HG03066 (cell line): ENCODE measurements around the gene INSYN2B.

Source experiments
- ATAC-seq: cut with Tn5 transposase; IDR thresholded peaks from one replicate; pipeline ENCODE4 v1.9.1; 2021; ENCODE audit warnings: low read depth; ENCODE audit not compliant: unreplicated experiment

The INSYN2B gene

DNA sequence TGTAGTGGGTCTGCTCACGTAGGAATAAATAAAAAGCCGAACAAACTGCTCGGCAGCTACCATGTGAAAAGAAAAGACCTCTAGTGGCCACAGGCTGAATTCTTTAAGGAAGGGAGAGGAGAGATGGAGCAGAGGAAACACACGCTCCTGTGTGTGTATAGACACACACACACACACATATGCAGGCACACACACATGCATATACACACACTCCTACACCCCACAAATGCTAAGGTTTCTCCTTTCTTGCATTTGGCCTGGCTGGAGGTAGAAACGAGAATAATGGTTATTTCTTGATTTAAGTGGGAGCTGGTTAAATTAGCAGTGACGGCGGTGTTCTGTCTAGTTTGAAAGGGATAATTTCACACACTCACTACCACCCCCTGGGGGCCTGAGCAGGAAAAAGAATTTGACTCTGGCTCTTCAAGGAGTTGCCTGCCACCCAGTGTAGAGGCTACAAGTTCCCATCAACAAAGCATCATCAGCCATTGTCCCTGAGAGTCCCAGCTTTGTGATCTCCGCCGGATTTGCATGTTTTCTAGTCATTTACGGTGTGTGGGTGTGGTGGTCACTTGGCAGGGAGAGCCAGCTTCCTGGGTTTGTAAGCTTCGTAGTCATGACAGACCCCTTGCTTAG, at the start of gene INSYN2B:
TSS of gene INSYN2B (minus strand) at position 78 of the 636 bp plus-strand sequence. CDS start 96,597 bp downstream, outside the sequence.
- ATAC-seq: no peak

GRCh38 chr5:170028124-170028523, 47.8 kb upstream of the INSYN2B start:
- ATAC-seq: no peak

GRCh38 chr5:170025853-170026252, 45.6 kb upstream of the INSYN2B start:
- ATAC-seq: no peak

GRCh38 chr5:170021506-170021905, 41.2 kb upstream of the INSYN2B start:
- no peak for ATAC-seq

GRCh38 chr5:170020423-170020822, 40.1 kb upstream of the INSYN2B start:
- ATAC-seq: no peak

GRCh38 chr5:170012622-170013021, 32.3 kb upstream of the INSYN2B start:
- no peak for ATAC-seq

DNA sequence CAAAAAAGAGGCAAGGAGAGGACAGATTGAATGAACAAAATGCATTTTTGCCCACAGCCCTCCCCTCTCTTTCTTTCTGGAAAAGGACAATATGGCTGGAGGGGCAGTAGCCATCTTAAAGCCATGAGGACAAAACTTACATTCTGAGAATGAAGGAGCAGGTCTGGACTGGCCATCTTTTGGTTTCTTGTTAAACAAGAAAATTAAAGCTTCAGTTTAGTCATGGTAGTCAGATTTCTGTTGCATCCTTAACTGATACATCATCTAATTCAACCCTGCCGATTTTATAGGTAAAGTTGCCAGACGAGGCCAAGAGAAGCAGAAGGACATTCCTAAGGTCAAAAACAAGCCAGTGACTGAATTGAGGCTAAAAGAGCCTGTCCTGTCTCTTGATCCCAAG, 31.5 kb upstream of the INSYN2B start:
- ATAC-seq: no peak

DNA sequence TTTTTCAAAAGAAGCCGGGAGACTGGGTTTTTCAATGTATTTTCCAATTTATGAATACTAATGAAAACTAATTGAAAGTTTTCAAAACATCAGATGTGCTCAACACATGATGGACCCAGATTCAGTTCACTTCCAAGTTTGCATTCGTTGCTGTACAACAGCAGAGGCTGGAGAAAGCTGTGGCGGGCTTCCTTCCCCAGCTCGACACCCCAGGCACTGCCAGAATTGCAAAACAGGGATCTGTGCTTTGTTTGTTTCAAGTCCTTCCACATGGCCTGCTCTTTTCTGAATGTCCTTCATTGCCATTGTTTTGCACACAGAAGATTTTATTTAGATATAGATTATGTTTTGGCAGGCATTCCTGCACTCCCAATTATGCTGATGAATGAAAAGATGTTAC, 30.3 kb upstream of the INSYN2B start:
- no peak for ATAC-seq

GRCh38 chr5:170008376-170008775, 28.1 kb upstream of the INSYN2B start:
- no peak for ATAC-seq

DNA sequence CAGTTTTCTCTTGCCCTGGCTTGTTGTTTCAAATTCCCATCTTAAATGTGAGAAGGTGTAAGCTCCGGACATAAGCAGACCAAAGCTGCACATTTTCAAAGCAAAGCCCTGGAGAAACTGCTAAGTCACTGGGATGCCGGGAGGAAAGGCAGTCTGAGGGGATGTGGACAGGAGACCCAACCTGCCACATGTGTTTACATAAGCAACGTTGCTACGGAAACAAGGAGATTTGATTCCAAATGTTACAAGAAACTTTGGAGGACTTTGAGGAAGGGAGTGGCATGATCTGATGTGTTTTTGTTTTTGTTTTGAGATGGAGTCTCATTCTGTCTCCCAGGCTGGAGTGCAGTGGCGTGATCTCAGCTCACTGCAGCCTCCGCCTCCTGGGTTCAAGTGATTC, 25.7 kb upstream of the INSYN2B start:
- no peak for ATAC-seq

DNA sequence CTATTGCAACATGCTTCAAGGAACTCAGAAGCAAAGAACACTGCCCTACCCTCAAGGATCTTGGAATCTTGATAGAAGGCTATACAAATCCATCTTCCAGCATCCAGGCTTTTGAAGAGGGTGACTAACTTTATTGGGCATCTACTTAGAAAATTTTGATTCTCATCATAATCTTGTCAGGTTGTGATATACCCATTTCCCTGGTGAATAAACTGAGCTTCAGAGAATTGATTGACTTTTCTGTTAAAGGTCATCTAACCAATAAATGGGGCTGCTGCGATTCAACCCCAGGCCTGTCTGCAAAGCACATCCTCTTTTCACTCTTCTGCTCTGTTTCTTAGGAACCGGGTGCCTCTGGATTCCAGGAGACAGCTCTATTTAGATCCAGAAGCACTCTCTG, 19.9 kb upstream of the INSYN2B start:
- no peak for ATAC-seq

DNA sequence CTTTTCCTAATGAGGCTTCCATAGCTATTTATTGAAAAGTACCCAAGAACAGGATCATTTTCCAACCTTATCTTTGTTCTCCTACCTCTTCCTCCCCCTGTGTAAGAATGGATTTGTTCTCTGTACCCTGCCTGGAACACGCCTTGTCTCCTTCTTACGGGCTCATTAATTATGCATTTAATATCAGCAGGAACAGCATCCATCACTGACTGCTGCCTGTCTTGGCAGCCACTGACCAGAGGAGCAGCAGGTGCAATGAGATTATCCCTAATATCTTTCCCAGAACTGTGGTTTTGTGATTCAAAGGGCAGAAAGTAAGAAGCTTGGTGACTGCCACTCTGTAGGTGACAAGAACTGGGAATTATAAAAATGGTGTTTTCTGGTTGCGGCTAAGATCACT, 19.3 kb upstream of the INSYN2B start:
- ATAC-seq: no peak

DNA sequence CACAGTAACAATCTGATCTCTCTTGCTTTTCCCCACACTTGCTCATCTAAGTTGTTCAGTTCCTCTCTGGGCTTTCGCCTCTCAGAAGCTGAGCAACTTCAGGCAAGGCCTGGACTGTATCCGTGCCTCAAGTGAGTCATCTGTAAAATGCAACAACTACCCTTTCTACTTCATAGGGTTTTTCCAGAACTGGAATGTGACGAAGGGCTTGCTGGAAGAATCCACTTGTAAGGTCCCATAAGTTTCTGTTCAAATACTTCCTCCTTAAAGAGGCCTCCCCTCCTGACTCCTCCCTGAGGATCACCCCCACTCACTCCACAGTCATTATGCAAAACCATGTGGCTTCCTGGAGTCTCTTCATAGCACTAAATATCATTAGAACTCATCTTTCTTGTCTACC, 17.5 kb upstream of the INSYN2B start:
- ATAC-seq: no peak

DNA sequence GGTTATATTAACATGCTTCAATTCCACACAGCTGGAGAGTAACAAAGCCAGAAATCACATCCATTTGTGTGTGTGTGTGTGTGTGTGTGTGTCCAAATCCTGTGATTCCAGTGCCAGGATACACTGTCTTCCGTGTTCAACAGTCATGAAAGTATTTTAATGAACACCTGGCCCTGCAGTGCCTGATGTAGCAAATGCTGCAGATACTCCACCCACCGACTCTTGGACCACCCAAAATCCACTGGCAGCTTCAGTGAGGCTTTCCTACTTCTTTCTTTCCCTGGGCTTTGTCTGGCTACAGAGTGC, 13.1 kb upstream of the INSYN2B start:
- no peak for ATAC-seq

- ATAC-seq: no peak
Observed at GRCh38 chr5:169992789-169993484, 12.6 kb upstream of the INSYN2B start.

- ATAC-seq: no peak
Observed at GRCh38 chr5:169991115-169991869, 11.0 kb upstream of the INSYN2B start.

DNA sequence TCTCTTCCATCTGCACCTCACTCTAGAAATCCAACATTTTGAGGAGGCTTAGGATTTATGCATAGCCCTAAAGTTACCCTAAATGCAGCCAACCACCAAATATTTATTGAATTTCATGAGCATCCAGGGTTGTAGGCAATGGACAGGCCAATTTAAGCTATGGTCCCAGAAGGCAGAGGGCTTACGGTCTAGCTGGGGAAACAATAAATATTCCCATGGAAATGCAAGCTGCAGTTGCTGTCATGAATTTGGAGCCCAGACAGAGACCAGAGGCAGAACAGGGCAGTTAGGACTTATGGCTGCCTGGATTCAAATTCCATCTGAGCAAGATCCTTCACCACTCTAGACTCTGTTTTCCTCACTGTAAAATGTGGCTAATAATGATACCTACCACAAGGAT, 9.1 kb upstream of the INSYN2B start:
- no peak for ATAC-seq

GRCh38 chr5:169988947-169989346, 8.7 kb upstream of the INSYN2B start:
- no peak for ATAC-seq

DNA sequence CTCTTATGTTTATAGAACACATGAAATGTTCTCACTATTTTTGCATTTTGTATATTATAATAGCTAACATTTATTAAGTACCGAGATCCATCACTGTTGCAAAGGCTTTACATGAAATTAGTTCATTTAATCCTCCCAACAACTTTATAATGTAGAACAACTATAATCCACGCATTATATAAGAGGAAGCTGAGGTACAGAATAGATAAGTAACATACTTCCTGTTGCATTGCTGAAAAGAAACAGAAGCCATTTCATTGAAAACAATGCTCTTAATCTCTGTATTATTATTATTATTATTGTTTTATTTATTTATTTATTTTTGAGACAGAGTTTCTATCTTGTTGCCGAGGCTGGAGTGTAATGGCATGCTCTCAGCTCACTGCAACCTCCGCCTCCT, 7.9 kb upstream of the INSYN2B start:
- no peak for ATAC-seq

DNA sequence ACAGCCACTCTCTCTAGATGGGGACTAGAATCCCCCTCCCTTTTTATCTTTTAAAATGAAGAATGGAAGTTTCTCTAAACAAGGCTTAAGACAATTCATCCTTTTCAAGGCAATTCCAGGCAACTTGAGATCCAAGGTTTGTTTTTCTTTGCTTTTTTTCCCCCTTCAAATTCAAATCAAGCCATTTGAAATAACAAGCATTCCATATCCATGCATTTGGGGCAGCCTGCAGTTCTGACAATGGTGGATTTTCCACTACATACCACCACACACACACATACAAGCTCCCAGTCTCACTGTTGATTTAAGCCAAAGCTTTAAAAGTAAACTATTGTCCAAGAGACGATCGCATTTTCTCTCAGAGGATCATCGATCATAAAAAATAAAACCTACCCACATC, 424 bp downstream of the INSYN2B start:
- no peak for ATAC-seq

- no peak for ATAC-seq
Observed at GRCh38 chr5:169978714-169979113, 1.6 kb downstream of the INSYN2B start.
